Liver (tissue), 3 donors: ENCODE results near the gene PRSS22.

Experiments
- EGR1 ChIP-seq, 2 donors: IDR thresholded peaks; 2 replicates each; pipeline ENCODE4 v1.6.1; 2016 to 2018; ENCODE audit warnings: antibody characterized with exemption in 2 of 2, low read depth in 2 of 2
- GABPA ChIP-seq, 2 donors: IDR thresholded peaks in 1 of 2; conservative IDR thresholded peaks in 1 of 2; 2 replicates each; pipeline ENCODE4 v1.6.1; 2016; ENCODE audit warnings: antibody characterized with exemption in 2 of 2, mild to moderate bottlenecking in 1 of 2, moderate library complexity in 1 of 2
- HNF4A ChIP-seq, 2 donors: conservative IDR thresholded peaks; 2 replicates each; pipeline ENCODE4 v1.6.1; 2016; ENCODE audit warnings: antibody characterized with exemption in 2 of 2, mild to moderate bottlenecking in 2 of 2
- RAD21 ChIP-seq, 2 donors: IDR thresholded peaks; 2 replicates each; pipeline ENCODE4 v1.6.1; 2016; ENCODE audit warnings: antibody characterized with exemption in 2 of 2, mild to moderate bottlenecking in 2 of 2
- REST ChIP-seq: IDR thresholded peaks from 2 replicates; pipeline ENCODE4 v1.6.1; 2016; ENCODE audit warnings: antibody characterized with exemption, mild to moderate bottlenecking
- TAF1 ChIP-seq: conservative IDR thresholded peaks from 2 replicates; pipeline ENCODE4 v1.6.1; 2016; ENCODE audit warnings: antibody characterized with exemption, mild to moderate bottlenecking
- ZBTB33 ChIP-seq: IDR thresholded peaks from 2 replicates; pipeline ENCODE4 v1.6.1; 2016; ENCODE audit warnings: antibody characterized with exemption
- TF ChIP-seq, protein P1 (sequence below): fragments of 150-350 bp; IDR thresholded peaks from 2 replicates; pipeline ENCODE4 v1.5.1; 2017; ENCODE audit warnings: improper control_type of control experiment, low read depth, low read length; ENCODE audit not compliant: missing input control
- TF ChIP-seq, protein P2 (sequence below): IDR thresholded peaks from 2 replicates; pipeline ENCODE4 v1.6.1; 2016; ENCODE audit warnings: antibody characterized with exemption
- TF ChIP-seq, protein P3 (sequence below): IDR thresholded peaks from 2 replicates; pipeline ENCODE4 v1.6.1; 2016; ENCODE audit warnings: antibody characterized with exemption
- donor health status: healthy.
- donor health status: healthy.

GRCh38 chr16:2897110-2897509, 39.1 kb upstream of the PRSS22 start:
- TF ChIP-seq, protein P1, sequence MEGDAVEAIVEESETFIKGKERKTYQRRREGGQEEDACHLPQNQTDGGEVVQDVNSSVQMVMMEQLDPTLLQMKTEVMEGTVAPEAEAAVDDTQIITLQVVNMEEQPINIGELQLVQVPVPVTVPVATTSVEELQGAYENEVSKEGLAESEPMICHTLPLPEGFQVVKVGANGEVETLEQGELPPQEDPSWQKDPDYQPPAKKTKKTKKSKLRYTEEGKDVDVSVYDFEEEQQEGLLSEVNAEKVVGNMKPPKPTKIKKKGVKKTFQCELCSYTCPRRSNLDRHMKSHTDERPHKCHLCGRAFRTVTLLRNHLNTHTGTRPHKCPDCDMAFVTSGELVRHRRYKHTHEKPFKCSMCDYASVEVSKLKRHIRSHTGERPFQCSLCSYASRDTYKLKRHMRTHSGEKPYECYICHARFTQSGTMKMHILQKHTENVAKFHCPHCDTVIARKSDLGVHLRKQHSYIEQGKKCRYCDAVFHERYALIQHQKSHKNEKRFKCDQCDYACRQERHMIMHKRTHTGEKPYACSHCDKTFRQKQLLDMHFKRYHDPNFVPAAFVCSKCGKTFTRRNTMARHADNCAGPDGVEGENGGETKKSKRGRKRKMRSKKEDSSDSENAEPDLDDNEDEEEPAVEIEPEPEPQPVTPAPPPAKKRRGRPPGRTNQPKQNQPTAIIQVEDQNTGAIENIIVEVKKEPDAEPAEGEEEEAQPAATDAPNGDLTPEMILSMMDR = no peak
- TF ChIP-seq REST (no peak), ZBTB33 (no peak), RAD21 (IDR thresholded peaks at IDR 0.05) (no peak), TAF1 (no peak), HNF4A (conservative IDR thresholded peaks at IDR 0.05) (no peak), GABPA (IDR thresholded peaks at IDR 0.05 in 1 of 2, conservative IDR thresholded peaks at IDR 0.05 in 1 of 2) (no peak), EGR1 (IDR thresholded peaks at IDR 0.05; ENCODE audit: low read depth in 2 of 2) (no peak)
- TF ChIP-seq, protein P2, sequence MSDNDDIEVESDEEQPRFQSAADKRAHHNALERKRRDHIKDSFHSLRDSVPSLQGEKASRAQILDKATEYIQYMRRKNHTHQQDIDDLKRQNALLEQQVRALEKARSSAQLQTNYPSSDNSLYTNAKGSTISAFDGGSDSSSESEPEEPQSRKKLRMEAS = no peak
- TF ChIP-seq, protein P3, sequence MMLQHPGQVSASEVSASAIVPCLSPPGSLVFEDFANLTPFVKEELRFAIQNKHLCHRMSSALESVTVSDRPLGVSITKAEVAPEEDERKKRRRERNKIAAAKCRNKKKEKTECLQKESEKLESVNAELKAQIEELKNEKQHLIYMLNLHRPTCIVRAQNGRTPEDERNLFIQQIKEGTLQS = no peak
